ENCODE results near the gene SMTN. TPM values are rescaled to one million over a fixed set of nuclear protein-coding genes. Genes with fewer than 3 reads are reported as not detected.

SMTN gene
- total RNA-seq, 8 experiments from 2014 or later: 3.2 to 16.9 (median 9.9) TPM

DNA sequence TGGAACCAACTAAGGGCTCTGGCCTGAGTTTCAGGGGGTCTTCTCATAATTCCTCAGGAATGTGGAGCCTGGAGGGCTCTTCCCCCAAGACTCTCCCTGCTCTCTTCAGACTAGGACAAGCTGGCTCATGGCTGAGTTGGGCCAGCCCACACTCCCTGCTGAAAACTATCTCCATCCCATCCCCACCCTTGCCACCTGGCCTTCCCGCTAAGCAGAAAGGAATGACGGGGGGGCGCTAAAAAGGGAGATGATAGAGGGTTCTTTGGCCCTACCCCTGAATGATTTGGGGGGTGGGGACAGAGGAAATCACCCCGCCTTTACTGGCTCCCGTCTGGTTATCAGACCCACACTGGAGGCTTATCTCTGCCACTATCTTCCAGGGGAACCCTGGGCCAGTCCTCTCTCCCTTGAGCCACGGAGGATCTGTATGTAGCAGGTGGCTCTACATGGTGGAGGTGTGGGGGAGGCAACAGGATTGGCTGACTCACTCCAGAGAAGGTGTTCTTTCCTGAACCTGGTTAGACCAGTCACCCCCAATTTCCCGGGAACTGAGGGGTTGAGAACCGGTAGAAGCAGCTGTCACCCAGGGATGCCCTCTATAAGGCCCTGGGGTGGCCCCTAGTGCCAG lies 5.7 kb downstream of the SMTN start:
- in situ Hi-C loops (cut with MboI; ENCODE audit: low pct_unique_long_range_greater_than_20kb in 2 of 9, low sequenced_read_pairs in 9 of 9, unreplicated experiment in 9 of 9): loop anchor here in 4 of 9 experiments (10.0 to 25.0 kb wide), 3 partner anchors 112 to 142 kb away; partner anchors contain the start of genes MORC2 (in 2 of the 4) and TUG1 (in 2 of the 4)

DNA sequence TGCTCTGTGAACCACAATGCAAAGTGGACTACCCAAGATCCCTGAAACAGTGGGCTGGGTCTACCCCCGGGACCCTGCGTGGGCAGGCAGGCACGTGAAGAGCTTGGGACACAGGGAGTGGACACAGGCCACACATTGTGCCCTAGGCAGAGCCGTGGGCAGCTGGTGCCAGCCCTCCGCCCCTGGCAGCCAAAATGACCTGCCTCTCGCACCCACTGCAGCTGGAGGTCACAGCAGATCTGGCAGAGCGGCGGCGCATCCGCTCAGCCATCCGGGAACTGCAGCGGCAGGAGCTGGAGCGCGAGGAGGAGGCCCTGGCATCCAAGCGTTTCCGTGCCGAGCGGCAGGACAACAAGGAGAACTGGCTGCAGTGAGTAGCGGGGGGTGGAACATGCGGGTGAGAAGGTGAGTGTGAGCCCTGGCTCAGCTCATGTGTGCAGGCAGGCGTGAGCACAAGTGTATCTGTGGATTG lies 6.7 kb downstream of the SMTN start:
- no peak for ATAC-seq (replicated peaks in 6 of 8)
- in situ Hi-C loops (cut with MboI; ENCODE audit: low pct_unique_long_range_greater_than_20kb in 2 of 9, low sequenced_read_pairs in 9 of 9, unreplicated experiment in 9 of 9): loop anchor here in 4 of 9 experiments (10.0 to 25.0 kb wide), 3 partner anchors 113 to 143 kb away; partner anchors contain the start of genes MORC2 (in 2 of the 4) and TUG1 (in 2 of the 4)
- Histone ChIP-seq H3K4me3 (no peak overlapping the region), H3K27ac (no peak overlapping the region), H3K4me1 (replicated peaks in 1 of 2) (peaks cover 0 to 4% of the 10 kb centered on the region in 2 donors)
- WGBS, 10 experiments: 92 to 100% (median 97%) methylated on average over 2 to 5 of the region's 21 CpGs; no CpG with 5 or more reads in 7 of the 10 experiments

More for the DNA sequence above, 5.7 kb downstream of the SMTN start:
- Histone ChIP-seq H3K27ac (no peak overlapping the region), H3K4me3 (no peak overlapping the region), H3K4me1 (replicated peaks in 1 of 2) (peaks cover 0 to 8% of the 10 kb centered on the region in 2 donors)
- WGBS, 10 experiments: 60 to 100% (median 96%) methylated on average over 1 to 5 of the region's 8 CpGs; no CpG with 5 or more reads in 4 of the 10 experiments
- no peak for ATAC-seq (replicated peaks in 6 of 8)

- no peak for ATAC-seq (replicated peaks in 6 of 8)
- in situ Hi-C loops (cut with MboI; ENCODE audit: low pct_unique_long_range_greater_than_20kb in 2 of 9, low sequenced_read_pairs in 9 of 9, unreplicated experiment in 9 of 9): loop anchor here in 4 of 9 experiments (10.0 to 25.0 kb wide), 3 partner anchors 114 to 144 kb away; partner anchors contain the start of genes MORC2 (in 2 of the 4) and TUG1 (in 2 of the 4)
- Histone ChIP-seq H3K4me3 (no peak overlapping the region), H3K4me1 (replicated peaks in 1 of 2) (peaks cover 0 to 4% of the 10 kb centered on the region in 2 donors), H3K27ac (no peak overlapping the region)
- 81 to 100% (median 94%) methylated on average over 2 to 16 of the region's 26 CpGs; no CpG with 5 or more reads in 4 of the 10 experiments for WGBS, 10 experiments
These were observed 7.3 kb downstream of the SMTN start for GRCh38 chr22:31088233-31088986.

GRCh38 chr22:31089160-31090100 lies 8.3 kb downstream of the SMTN start:
- WGBS, 10 experiments: 29 to 100% (median 61%) methylated on average over 1 to 3 of the region's 9 CpGs; no CpG with 5 or more reads in 7 of the 10 experiments
- in situ Hi-C loops (cut with MboI; ENCODE audit: low pct_unique_long_range_greater_than_20kb in 2 of 9, low sequenced_read_pairs in 9 of 9, unreplicated experiment in 9 of 9): loop anchor here in 4 of 9 experiments (10.0 to 25.0 kb wide), 3 partner anchors 115 to 145 kb away; partner anchors contain the start of genes MORC2 (in 2 of the 4) and TUG1 (in 2 of the 4)

DNA sequence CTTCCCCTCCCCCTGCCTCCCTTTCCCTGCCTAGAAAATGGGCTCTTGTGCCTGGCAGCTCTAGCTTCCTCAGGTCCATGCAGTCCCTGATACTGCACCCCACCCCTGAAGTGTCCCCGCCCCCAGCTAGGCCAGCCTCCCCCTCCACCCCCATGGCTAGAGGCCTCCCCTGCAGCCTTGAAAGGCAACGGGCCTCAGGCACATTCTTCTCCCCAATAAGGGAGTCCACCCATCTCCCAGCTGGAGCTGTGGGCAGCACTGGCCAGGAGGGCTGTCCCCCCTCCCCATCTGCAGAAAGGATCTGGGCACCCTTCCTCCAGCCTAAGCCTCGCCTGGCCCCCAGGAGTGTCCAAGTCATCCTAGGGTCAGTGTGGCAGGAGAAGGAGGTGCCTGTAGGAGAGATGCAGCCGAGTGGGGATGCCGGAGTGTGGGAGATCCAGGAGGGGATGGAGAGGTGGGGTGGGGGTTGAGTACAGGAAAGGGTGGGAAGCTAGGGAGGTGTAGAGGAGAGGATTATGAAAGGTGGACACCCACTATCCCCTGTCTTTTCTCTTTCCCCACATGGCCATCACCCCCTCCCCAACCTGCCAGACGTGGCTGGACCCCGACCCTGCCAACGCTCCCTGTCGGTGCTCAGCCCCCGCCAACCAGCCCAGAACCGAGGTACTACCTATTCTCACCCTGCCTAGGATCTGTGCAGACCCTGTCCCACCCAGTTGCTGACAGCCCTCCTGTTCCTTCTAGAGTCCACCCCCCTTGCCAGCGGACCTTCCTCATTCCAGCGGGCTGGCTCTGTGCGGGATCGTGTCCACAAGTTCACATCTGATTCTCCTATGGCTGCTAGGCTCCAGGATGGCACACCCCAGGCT lies 9.3 kb downstream of the SMTN start:
- in situ Hi-C loops (cut with MboI; ENCODE audit: low pct_unique_long_range_greater_than_20kb in 2 of 9, low sequenced_read_pairs in 9 of 9, unreplicated experiment in 9 of 9): loop anchor here in 2 of 9 experiments (25.0 kb wide), 1 partner anchor 128 kb away; the partner anchor contains the start of genes MORC2 (in 2 of the 2) and TUG1 (in 2 of the 2)
- WGBS, 10 experiments: no CpG with 5 or more reads among the region's 15 CpGs
- Histone ChIP-seq H3K27ac (no peak overlapping the region), H3K4me1 (replicated peaks in 1 of 2) (peaks cover 0 to under 1% of the 10 kb centered on the region in 2 donors), H3K4me3 (no peak overlapping the region)
- ATAC-seq (replicated peaks in 6 of 8): peak in 2 of 8 experiments; percentile 42 to 49

More at GRCh38 chr22:31089160-31090100, 8.3 kb downstream of the SMTN start:
- no peak overlapping the region for H3K27ac ChIP-seq
- ATAC-seq (replicated peaks in 6 of 8): peak; percentile 4 to 61 (median 38)
- H3K4me3 ChIP-seq: no peak overlapping the region
- peaks cover 0 to 4% of the 10 kb centered on the region in 2 donors for H3K4me1 ChIP-seq (replicated peaks in 1 of 2)

DNA sequence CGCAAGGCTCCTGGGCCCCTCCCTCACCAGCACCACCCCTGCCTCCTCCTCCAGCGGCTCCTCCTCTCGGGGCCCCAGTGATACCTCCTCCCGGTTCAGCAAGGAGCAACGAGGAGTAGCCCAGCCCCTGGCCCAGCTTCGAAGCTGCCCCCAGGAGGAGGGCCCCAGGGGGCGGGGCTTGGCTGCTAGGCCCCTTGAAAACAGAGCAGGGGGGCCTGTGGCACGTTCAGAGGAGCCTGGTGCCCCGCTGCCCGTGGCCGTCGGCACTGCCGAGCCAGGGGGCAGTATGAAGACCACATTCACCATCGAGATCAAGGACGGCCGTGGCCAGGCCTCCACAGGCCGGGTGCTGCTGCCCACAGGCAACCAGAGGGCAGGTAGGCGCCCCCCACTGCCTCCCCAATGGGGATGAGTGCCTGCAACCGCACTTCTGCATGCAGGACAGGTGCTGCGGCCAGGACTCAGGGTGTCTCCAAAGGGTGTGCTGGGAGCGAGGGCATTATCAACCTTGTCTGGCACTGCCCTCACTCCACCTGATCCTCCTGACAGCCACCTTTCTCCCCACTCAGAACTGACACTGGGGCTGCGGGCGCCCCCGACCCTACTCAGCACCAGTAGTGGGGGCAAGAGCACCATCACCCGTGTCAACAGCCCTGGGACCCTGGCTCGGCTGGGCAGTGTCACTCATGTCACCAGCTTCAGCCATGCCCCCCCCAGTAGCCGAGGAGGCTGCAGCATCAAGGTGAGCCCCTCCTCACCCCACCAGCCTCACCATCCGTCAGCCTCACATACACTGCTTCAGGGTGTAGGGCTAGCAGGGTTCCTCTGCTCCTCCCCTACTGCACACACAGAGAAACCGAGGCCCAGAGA lies 10.2 kb downstream of the SMTN start:
- in situ Hi-C loops (cut with MboI; ENCODE audit: low pct_unique_long_range_greater_than_20kb in 2 of 9, low sequenced_read_pairs in 9 of 9, unreplicated experiment in 9 of 9): loop anchor here in 2 of 9 experiments (25.0 kb wide), 1 partner anchor 129 kb away; the partner anchor contains the start of genes MORC2 (in 2 of the 2) and TUG1 (in 2 of the 2)
- ATAC-seq (replicated peaks in 6 of 8): peak in 1 of 8 experiments; percentile 5
- no peak overlapping the region for H3K27ac ChIP-seq
- no peak overlapping the region for H3K4me3 ChIP-seq
- H3K4me1 ChIP-seq (replicated peaks in 1 of 2): no peaks in the 10 kb centered on the region
- WGBS, 10 experiments: 80 to 100% (median 90%) methylated on average over 2 to 4 of the region's 29 CpGs; no CpG with 5 or more reads in 7 of the 10 experiments

GRCh38 chr22:31092161-31092560 lies 11.0 kb downstream of the SMTN start:
- H3K27ac ChIP-seq: no peak overlapping the region
- 83 to 100% (median 97%) methylated on average over 1 to 5 of the region's 9 CpGs; no CpG with 5 or more reads in 6 of the 10 experiments for WGBS, 10 experiments
- no peak overlapping the region for H3K4me3 ChIP-seq
- in situ Hi-C loops (cut with MboI; ENCODE audit: low pct_unique_long_range_greater_than_20kb in 2 of 9, low sequenced_read_pairs in 9 of 9, unreplicated experiment in 9 of 9): loop anchor here in 2 of 9 experiments (25.0 kb wide), 1 partner anchor 130 kb away; the partner anchor contains the start of genes MORC2 (in 2 of the 2) and TUG1 (in 2 of the 2)
- no peak for ATAC-seq (replicated peaks in 6 of 8)
- H3K4me1 ChIP-seq (replicated peaks in 1 of 2): no peaks in the 10 kb centered on the region

DNA sequence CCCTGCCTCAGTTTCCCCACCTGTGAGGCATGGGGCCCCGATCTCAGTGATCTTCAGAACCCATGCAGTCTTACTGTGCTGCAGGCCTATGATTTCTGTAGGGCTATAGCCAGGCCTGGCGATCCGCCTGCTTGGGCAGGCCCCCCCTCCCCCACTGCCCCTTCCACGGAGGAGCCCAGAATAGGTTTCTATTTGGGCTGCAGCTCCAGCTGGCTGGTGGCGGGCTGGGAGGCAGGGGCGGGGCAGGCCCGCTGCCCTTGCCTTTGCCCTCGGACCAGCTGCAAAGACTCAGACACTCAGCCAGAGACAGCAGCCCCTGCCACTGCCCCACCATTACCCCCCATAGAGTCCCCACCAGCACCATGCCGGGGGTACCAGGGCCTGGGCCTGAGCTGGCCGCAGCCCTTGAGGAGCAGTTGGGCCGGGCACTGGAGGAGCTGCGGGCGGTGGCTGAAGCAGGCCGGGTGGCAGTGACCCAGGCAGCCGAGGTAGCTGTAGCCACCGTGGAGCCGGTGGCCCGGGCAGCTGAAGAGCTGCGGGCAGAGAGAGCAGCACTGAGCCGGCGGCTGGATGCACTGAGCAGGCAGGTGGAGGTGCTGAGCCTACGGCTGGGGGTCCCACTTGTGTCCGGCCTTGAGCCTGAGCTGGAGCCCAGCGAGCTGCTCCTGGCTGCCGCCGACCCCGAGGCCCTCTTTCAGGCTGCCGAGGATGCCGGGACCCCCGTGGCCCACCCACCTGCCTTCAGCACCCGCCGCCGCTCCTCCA lies 12.2 kb downstream of the SMTN start:
- ATAC-seq (replicated peaks in 6 of 8): no peak
- WGBS, 10 experiments: 100% methylated on average over 2 of the region's 33 CpGs; no CpG with 5 or more reads in 9 of the 10 experiments
- Histone ChIP-seq H3K27ac (no peak overlapping the region), H3K4me3 (no peak overlapping the region), H3K4me1 (replicated peaks in 1 of 2) (peaks cover 2 to 3% of the 10 kb centered on the region in 2 donors)
- in situ Hi-C loops (cut with MboI; ENCODE audit: low pct_unique_long_range_greater_than_20kb in 2 of 9, low sequenced_read_pairs in 9 of 9, unreplicated experiment in 9 of 9): loop anchor here in 2 of 9 experiments (25.0 kb wide), 1 partner anchor 131 kb away; the partner anchor contains the start of genes MORC2 (in 2 of the 2) and TUG1 (in 2 of the 2)

- Histone ChIP-seq H3K27ac (no peak overlapping the region), H3K4me1 (replicated peaks in 1 of 2) (peaks cover 6 to 10% of the 10 kb centered on the region in 2 donors), H3K4me3 (no peak overlapping the region)
- no peak for ATAC-seq (replicated peaks in 6 of 8)
- WGBS, 10 experiments: 13 to 90% (median 83%) methylated on average over 1 to 4 of the region's 5 CpGs; no CpG with 5 or more reads in 6 of the 10 experiments
- in situ Hi-C loops (cut with MboI; ENCODE audit: low pct_unique_long_range_greater_than_20kb in 2 of 9, low sequenced_read_pairs in 9 of 9, unreplicated experiment in 9 of 9): loop anchor here in 2 of 9 experiments (25.0 kb wide), 1 partner anchor 132 kb away; the partner anchor contains the start of genes MORC2 (in 2 of the 2) and TUG1 (in 2 of the 2)
These were observed 13.0 kb downstream of the SMTN start for GRCh38 chr22:31094021-31094551.

Measured in motor neuron (in vitro differentiated cells).